ENCODE results near the gene NCBP3.

The NCBP3 gene

GRCh38 chr17:3845621-3846436 lies at the start of gene NCBP3:
TSS of gene NCBP3 (minus strand) at chr17:3846246. CDS start at chr17:3846223, 23 bp downstream.
- DNase-seq (ENCODE audit: low spot score): peak; percentile 97

GRCh38 chr17:3895354-3895753 lies 49.3 kb upstream of the NCBP3 start:
- no peak for DNase-seq (ENCODE audit: low spot score)

GRCh38 chr17:3894911-3895343 lies 48.9 kb upstream of the NCBP3 start:
- DNase-seq (ENCODE audit: low spot score): no peak

- DNase-seq (ENCODE audit: low spot score): no peak
These were observed 48.1 kb upstream of the NCBP3 start for GRCh38 chr17:3894188-3894587.

GRCh38 chr17:3893720-3894116 lies 47.7 kb upstream of the NCBP3 start:
- no peak for DNase-seq (ENCODE audit: low spot score)

- DNase-seq (ENCODE audit: low spot score): peak; percentile 97
These were observed 47.1 kb upstream of the NCBP3 start, which contains the start of gene CAMKK1 for GRCh38 chr17:3893003-3893719. TSS of gene CAMKK1 (minus strand) at chr17:3893053. CDS start at chr17:3885687, 7,366 bp downstream.

GRCh38 chr17:3892095-3892998 lies 46.3 kb upstream of the NCBP3 start:
- peak; percentile 79 for DNase-seq (ENCODE audit: low spot score)

GRCh38 chr17:3891626-3892094 lies 45.6 kb upstream of the NCBP3 start:
- no peak for DNase-seq (ENCODE audit: low spot score)

GRCh38 chr17:3890878-3891219 lies 44.8 kb upstream of the NCBP3 start:
- no peak for DNase-seq (ENCODE audit: low spot score)

GRCh38 chr17:3890082-3890877 lies 44.2 kb upstream of the NCBP3 start:
- peak; percentile 95 for DNase-seq (ENCODE audit: low spot score)

- DNase-seq (ENCODE audit: low spot score): no peak
These were observed 43.4 kb upstream of the NCBP3 start for GRCh38 chr17:3889325-3890012.

- peak; percentile 95 for DNase-seq (ENCODE audit: low spot score)
These were observed 42.5 kb upstream of the NCBP3 start for GRCh38 chr17:3888343-3889171.

- DNase-seq (ENCODE audit: low spot score): no peak
These were observed 41.8 kb upstream of the NCBP3 start for GRCh38 chr17:3887804-3888203.

- DNase-seq (ENCODE audit: low spot score): no peak
These were observed 41.3 kb upstream of the NCBP3 start for GRCh38 chr17:3887394-3887793.

- DNase-seq (ENCODE audit: low spot score): no peak
These were observed 40.7 kb upstream of the NCBP3 start for GRCh38 chr17:3886776-3887175.

GRCh38 chr17:3885970-3886369 lies 39.9 kb upstream of the NCBP3 start:
- DNase-seq (ENCODE audit: low spot score): peak; percentile 64

GRCh38 chr17:3885271-3885670 lies 39.2 kb upstream of the NCBP3 start:
- DNase-seq (ENCODE audit: low spot score): no peak

- no peak for DNase-seq (ENCODE audit: low spot score)
These were observed 38.1 kb upstream of the NCBP3 start for GRCh38 chr17:3884188-3884587.

GRCh38 chr17:3882276-3882675 lies 36.2 kb upstream of the NCBP3 start:
- DNase-seq (ENCODE audit: low spot score): no peak

GRCh38 chr17:3880983-3881382 lies 34.9 kb upstream of the NCBP3 start:
- DNase-seq (ENCODE audit: low spot score): no peak
